HUES6 (cell line): ENCODE measurements around the gene TMEM59.
"Not testable (repeated sequence)": the region's sequence is repeated elsewhere in the genome, so short reads cannot be mapped to it uniquely, and the experiment has no call there.

Experiments used
- H3K27ac ChIP-seq: 2 replicates; pipeline ENCODE4 v1.7.0; 2013; ENCODE audit warnings: low read depth, mild to moderate bottlenecking, low read length, inconsistent platforms
- H3K27me3 ChIP-seq: 2 replicates; pipeline ENCODE4 v1.6.1; 2013; ENCODE audit warnings: low read length; ENCODE audit not compliant: control insufficient read depth, insufficient read depth
- H3K36me3 ChIP-seq: 2 replicates; pipeline ENCODE4 v1.6.1; 2013; ENCODE audit warnings: low read length; ENCODE audit not compliant: control insufficient read depth, insufficient read depth
- H3K4me1 ChIP-seq: 2 replicates; pipeline ENCODE4 v1.6.1; 2013; ENCODE audit warnings: low read length; ENCODE audit not compliant: control insufficient read depth, insufficient read depth
- H3K4me3 ChIP-seq: 2 replicates; pipeline ENCODE4 v1.5.1; 2013; ENCODE audit warnings: low read depth, low read length
- H3K9ac ChIP-seq: one replicate; pipeline ENCODE4 v1.6.1; 2013; ENCODE audit warnings: mild to moderate bottlenecking, low read length
- H3K9me3 ChIP-seq: 2 replicates; pipeline ENCODE4 v1.6.1; 2013; ENCODE audit warnings: low read depth, low read length; ENCODE audit not compliant: control insufficient read depth, insufficient read depth

TMEM59 gene

DNA sequence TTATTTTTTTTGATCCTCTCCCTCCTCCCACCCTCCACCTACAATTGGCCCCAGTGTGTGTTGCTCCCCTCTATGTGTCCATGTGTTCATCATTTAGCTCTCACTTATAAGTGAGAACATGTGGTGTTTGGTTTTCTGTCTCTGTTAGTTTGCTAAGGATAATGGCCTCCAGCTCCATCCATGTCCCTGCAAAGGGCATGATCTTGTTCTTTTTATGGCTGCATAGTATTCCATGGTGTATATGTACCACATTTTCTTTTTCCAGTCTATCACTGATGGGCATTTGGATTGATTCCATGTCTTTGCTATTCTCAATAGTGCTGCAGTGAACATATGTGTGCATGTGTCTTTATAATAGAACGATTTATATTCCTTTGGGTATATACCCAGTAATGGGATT, 28.2 kb downstream of the TMEM59 start:
- not testable (repeated sequence) for H3K9me3 ChIP-seq, H3K36me3 ChIP-seq, H3K9ac ChIP-seq, H3K4me3 ChIP-seq, H3K27me3 ChIP-seq, H3K27ac ChIP-seq, H3K4me1 ChIP-seq

DNA sequence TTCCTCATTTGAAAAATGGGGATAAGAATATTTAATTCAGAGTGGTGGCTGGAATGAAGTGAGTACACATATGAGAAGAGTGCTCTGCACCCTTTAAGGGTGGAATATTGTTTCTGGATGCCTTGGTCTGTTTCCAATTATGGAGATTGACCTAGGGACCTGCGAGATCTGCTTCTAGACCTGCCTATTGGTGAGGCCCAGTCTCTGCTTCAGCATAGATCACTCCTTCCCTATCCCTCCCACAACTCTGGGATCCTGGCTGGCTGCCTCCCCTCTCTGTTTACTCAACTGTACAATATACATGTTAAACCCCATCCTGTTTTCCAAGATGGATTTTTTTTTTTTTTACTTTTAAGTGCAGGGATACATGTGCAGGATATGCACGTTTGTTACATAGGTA, 28.6 kb downstream of the TMEM59 start:
- Histone ChIP-seq H3K27me3 (no peaks in the 10 kb centered on the region), H3K9ac (no peak overlapping the region), H3K9me3 (no peaks in the 10 kb centered on the region), H3K4me3 (no peak overlapping the region), H3K4me1 (no peaks in the 10 kb centered on the region), H3K27ac (no peak overlapping the region), H3K36me3 (no peaks in the 10 kb centered on the region)

DNA sequence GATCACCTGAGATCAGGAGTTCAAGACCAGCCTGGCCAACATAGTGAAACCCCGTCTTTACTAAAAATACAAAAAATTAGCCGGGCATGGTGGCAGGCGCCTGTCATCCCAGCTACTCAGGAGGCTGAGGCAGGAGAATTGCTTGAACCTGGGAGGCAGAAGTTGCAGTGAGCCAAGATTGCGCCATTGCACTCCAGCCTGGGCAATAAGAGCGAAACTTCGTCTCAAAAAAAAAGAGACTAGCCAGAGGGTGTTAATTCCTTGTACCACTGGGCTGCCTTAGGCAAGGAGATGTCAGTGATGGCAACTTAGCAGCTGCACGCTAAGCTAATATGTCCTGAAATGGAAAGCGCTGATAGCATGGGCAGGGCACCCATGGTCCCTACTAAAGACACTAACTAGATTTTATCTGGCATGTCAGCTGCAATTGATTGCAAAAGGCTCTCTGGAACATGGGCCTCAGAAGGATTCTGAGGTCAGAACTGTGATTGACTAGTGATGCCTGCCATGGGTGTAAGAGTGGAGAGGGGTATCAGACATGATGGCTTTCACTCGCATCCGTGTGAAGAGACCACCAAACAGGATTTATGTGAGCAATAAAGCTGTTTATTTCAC, 33.3 kb downstream of the TMEM59 start:
- not testable (repeated sequence) for H3K9ac ChIP-seq
- H3K4me1 ChIP-seq: peaks cover 20% of the 10 kb centered on the region

DNA sequence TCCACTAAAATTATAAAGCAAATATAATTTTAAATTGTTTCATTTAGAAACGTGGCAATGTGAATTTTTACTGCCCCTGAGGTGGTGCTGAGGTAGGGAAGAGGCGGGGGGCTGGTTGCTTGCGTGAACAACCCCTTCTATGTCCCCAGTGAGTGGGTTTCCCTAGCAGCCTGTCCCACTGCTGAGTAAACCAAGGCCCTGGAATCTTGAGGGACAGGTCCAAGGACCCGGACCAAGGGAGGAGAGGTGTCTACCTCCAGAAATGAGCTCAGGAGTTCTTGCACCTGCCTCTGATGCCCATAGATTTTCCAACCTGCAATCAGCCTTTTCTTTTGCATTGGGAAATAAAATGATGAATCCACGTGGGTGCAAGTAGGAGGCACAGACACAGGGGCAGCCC, 34.4 kb downstream of the TMEM59 start:
- Histone ChIP-seq H3K9ac (no peak overlapping the region), H3K27me3 (no peaks in the 10 kb centered on the region), H3K27ac (no peak overlapping the region), H3K9me3 (no peaks in the 10 kb centered on the region), H3K36me3 (no peaks in the 10 kb centered on the region), H3K4me1 (peaks cover 30% of the 10 kb centered on the region), H3K4me3 (no peak overlapping the region)

More for the DNA sequence above, 33.3 kb downstream of the TMEM59 start:
- H3K9me3 ChIP-seq, H3K27ac ChIP-seq, H3K4me3 ChIP-seq, H3K36me3 ChIP-seq, H3K27me3 ChIP-seq: not testable (repeated sequence)

DNA sequence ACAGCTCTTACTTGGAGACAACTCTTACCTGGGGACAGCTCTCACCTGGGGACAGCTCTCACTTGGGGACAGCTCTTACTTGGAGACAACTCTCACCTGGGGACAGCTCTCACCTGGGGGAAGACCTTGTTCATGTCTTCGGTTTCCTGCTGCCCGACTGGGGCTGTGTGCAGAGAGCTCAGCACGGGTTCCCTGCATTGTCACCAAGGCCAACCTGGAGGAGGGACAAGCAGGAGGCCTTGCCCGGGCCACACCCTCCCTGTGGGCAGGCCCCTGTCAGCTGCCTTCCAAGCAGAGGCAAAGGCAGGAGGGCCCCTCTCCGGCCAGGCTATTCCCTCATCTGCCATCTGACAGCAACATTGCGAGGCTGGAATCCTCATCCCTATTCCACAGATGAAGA, 35.0 kb downstream of the TMEM59 start, which contains the start of gene LDLRAD1:
LDLRAD1 (minus strand) TSS at position 208 of the 400 bp plus-strand sequence; CDS start at position 134, 74 bp downstream.
- H3K36me3 ChIP-seq: no peaks in the 10 kb centered on the region
- peaks cover 31% of the 10 kb centered on the region for H3K4me1 ChIP-seq
- no peak within 1 kb of the TSS for H3K9ac ChIP-seq
- no peaks in the 10 kb centered on the region for H3K27me3 ChIP-seq
- H3K4me3 ChIP-seq: no peak within 1 kb of the TSS
- no peak within 1 kb of the TSS for H3K27ac ChIP-seq
- no peaks in the 10 kb centered on the region for H3K9me3 ChIP-seq

DNA sequence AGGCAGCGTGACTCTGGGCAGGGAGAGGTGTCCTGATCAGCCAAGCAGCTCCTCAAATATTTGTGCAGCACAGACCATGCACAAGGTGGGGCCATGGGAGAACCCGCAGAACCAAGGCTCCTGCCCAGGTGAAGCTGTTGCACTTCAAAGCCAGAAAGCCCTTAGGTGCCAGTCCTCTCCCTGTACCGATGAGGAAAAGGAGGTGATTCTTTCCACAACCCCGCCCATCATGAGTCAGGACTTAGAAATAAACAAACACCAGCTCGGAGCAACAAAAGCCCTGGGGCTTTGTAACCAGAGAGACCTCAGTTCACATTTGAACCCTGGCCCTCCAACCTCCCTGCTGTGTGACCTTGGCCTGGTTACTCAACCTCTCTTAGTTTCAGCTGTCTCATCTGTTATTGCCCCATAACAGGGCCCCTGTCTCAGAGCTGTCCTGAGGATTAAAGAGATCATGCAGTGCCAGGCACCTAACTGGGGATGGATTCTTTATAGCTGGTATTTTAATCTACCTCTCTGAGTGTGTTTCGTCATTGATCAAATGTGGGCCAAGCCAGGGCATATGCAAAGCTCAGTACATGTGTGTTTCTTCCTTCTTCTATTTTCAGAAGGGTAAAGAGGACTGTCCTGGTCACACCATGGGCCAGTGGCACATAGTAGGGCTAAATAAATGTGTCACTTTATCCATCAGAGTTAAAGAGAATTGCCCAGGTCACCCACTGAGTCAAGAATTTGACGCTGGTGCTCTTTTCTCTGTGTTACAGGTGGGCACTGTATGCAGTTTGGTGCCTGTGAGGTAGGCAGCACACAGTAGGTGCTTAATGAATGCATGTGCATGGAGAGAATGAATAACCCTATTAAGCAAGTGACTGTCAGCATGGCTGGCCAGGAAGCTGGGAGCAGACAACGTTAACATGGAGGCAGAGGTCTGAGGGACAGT, 36.4 kb downstream of the TMEM59 start:
- Histone ChIP-seq H3K27me3 (no peaks in the 10 kb centered on the region), H3K9me3 (no peaks in the 10 kb centered on the region), H3K9ac (peak overlapping the region; percentile 10), H3K4me3 (no peak overlapping the region; the same call in 1 of the 2 replicates), H3K36me3 (no peaks in the 10 kb centered on the region), H3K27ac (no peak overlapping the region; the same call in 1 of the 2 replicates), H3K4me1 (peaks cover 31% of the 10 kb centered on the region)

DNA sequence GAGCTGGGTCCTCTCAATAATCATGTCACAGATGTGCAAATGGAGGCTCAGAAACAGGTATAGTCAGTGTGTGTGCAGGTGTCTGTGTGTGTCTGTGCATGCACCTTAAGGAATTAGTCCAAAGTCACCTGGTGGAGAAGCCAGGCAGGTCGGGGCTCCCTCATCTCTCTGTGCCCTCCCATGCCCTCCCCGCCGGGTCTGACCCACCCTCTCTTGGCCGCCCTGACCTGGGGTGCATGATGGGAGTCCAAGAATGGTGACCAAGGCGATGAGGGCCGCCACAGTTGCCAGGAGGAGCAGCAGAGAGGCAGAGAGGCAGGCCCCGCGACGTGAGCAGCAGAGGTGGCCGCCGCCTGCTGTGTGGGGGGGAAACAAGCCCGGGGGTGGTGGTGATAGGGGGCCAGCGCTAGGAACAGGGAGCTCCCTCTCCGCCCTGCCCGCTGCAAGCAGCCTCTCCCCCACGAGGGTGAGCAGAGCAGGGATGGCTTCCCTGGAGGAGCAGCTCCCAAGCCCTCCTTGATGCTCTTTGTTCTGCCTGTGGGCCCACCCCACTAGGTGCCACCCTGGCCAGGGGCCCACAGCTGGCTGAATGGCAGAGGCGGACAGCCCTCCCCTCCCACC, 38.9 kb downstream of the TMEM59 start:
- H3K27me3 ChIP-seq: no peaks in the 10 kb centered on the region
- peaks cover 31% of the 10 kb centered on the region for H3K4me1 ChIP-seq
- no peak overlapping the region for H3K27ac ChIP-seq

DNA sequence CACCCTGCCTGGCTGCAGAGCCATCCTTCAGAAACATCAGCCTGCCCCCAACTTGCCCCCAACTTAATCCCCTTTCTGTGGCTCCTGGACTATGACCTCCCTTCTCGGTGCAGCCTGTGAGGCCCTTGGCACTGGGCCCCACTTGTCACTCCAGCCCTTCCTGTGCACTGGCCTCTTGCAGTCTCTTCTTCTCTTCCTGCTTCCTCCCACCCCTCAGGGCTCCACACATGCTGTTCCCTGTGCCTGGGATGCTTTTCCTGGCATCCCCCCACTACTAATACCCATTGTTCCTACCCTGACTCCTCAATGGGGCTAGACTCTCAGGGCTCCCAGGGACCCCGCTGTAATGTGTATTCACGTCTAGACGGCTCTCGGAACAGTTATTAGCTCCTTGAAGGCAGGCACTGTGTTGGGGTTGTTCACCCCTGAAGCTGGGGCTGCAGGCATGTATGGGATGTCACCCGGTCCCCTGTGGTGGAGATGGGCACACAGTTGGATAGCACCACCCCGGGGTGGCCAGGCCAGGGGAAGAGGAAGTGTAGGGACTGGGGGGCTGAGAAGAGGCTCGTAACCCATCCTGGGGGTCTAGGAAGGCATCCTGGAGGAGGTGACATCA, 39.5 kb downstream of the TMEM59 start:
- Histone ChIP-seq H3K9me3 (no peaks in the 10 kb centered on the region), H3K4me3 (no peak overlapping the region), H3K4me1 (peaks cover 31% of the 10 kb centered on the region), H3K27me3 (no peaks in the 10 kb centered on the region), H3K9ac (no peak overlapping the region), H3K36me3 (no peaks in the 10 kb centered on the region), H3K27ac (no peak overlapping the region)

More for the DNA sequence above, 38.9 kb downstream of the TMEM59 start:
- H3K36me3 ChIP-seq: no peaks in the 10 kb centered on the region
- H3K9ac ChIP-seq: no peak overlapping the region
- no peaks in the 10 kb centered on the region for H3K9me3 ChIP-seq
- H3K4me3 ChIP-seq: no peak overlapping the region

DNA sequence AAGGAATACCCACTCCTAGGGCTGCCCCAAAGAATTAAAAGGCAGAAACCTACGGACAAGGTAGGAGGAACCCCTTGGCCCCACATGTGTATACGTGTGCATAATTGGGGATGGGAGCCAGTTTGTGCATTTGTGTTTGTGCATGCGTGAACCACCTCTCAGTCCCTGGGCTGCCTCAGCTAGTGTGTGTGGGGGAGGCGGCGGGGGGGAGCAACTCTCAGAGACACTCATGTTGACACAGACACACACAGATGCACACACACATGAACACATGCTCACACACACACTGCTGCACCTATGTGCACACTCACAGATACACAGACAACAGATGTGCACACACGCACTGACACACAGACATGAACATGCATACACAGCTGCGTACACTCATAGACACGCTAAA, 40.1 kb downstream of the TMEM59 start:
- peaks cover 25% of the 10 kb centered on the region for H3K4me1 ChIP-seq
- H3K27me3 ChIP-seq: no peaks in the 10 kb centered on the region
- no peaks in the 10 kb centered on the region for H3K36me3 ChIP-seq
- H3K27ac ChIP-seq: no peak overlapping the region
- H3K9me3 ChIP-seq: no peaks in the 10 kb centered on the region
- H3K9ac ChIP-seq: no peak overlapping the region
- no peak overlapping the region for H3K4me3 ChIP-seq

DNA sequence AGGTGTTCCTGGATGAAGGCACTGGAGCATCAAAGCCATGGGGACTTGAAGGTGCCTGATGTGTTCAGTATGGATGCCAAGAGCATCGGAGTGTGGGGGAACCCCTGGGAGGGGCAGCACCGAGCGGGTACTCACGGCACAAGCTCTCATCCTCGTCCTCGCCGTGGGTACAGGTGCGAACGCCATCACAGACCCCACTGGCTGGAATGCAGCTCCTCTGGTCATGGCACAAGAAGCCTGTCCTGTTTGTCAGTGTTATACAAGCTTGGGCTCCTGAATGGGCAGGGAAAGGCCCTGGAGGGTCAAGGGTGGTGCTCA, 41.0 kb downstream of the TMEM59 start:
- Histone ChIP-seq H3K4me1 (peaks cover 17% of the 10 kb centered on the region), H3K9me3 (no peaks in the 10 kb centered on the region), H3K27me3 (no peaks in the 10 kb centered on the region), H3K9ac (no peak overlapping the region), H3K27ac (no peak overlapping the region), H3K36me3 (no peaks in the 10 kb centered on the region), H3K4me3 (no peak overlapping the region)
